GM19099 (cell line): Measurements from ENCODE around the gene SLC11A2.

Experiments
- POLR2A ChIP-seq: IDR thresholded peaks from 3 replicates; pipeline ENCODE4 v1.6.1; 2011; ENCODE audit warnings: low read depth; ENCODE audit not compliant: insufficient read length; ENCODE audit errors: extremely low read depth

The SLC11A2 gene

DNA sequence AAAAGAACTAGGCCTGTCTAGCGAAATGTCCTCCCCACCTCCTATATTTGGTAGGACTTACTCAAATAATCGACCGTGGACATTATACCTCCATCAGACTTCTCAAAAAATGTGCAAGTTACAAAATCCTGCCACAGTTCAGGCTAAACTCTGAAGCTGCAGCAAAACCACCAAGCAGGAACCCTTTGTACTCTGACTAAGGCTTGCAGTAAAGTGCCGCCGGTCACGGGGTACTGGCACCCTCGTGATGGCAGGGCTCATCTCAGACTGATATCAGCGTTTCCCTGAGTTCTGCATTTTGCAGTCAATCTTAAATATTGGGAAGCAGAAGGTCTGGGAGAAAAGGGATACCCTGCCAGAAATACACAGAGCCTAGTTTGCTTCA, 17.1 kb downstream of the SLC11A2 start:
- TF ChIP-seq POLR2A, result no peak

DNA sequence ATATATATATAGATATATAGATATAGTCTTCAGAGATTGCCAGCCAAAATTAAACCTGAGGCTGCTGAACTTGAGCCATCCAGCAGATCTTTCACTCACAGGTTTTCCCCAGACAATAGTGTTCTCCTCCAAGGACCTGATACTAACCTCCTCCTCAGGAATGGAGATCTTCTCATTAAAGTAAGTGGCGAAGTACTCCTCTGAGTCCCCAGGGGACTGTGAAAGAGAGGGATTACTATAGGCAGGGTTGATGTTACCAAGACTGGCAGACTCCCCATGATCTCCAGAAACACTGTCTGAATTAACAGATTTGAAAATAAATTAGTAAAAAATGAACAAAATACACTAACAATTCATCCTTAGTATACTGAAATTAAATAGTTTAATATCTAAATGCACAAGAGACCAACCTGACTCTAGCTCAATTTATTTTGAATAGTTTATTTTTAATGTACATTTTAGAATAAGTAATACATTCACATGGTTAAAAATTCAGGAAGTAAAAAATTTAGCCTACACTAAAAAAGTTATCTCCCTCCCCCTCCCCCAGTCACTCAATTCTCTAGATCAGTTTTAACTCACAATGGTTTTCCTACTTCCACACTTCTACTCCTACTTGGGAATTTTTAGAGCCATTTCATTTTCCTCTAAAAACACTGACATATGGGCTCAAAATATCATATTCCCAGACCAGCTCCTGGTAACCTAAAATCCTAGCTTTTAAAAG, 17.7 kb downstream of the SLC11A2 start:
- no peak for TF ChIP-seq POLR2A

DNA sequence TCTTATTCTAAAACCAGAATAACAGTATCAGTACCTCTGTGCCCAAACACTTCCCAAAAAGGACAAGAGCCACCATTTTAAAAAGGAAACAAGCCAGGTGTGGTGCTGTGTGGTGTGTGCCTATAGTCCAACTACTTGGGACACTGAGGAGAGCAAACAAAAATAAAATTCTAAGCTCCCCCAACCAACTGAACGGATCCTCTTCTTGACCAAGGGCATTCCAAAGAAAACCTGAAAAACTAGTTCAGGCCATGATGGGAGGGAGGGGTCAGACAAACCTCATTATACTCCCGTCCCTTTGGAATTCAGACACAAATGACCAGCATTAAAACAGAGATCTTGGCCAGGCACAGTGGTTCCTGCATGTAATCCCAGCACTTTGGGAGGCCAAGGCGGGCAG, 20.5 kb downstream of the SLC11A2 start:
- TF ChIP-seq POLR2A, result no peak

DNA sequence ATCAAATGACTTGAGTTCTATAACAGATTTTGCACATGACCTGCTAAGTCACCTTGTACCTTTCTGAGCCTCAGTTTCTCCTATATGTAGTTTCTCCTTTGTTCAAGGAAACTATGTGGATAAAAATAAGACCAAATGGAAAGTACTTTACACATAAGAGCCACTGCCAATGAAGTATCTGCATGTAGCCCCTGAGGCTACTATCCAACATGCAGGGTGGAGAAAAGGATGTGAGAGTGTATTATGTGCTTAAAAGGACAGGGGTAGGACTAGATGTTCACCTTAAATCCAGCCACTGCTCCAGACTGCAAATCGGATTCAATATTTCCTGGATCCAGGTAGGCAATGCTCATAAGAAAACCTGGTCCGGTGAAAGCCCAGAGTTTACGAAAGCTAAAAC, 21.2 kb downstream of the SLC11A2 start:
- no peak for TF ChIP-seq POLR2A

DNA sequence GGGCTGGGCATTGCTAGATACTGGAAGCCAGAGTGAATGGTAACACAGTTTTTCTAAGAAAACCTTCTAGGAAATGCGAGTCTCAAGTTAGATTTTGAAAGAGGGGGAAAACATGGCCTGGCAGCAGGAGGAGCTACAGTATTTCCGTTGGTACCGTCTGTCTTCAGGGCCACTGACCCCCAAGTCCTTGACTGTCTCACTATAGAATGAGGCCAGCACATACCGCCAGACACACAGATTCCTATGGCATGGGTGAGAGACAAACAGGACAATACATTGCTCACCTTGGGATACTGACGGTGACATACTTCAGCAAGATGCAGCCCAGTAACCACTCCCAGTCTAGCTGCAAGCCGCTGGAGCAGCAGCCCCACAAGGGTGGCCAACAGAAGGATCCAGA, 21.7 kb downstream of the SLC11A2 start:
- TF ChIP-seq POLR2A, result no peak

DNA sequence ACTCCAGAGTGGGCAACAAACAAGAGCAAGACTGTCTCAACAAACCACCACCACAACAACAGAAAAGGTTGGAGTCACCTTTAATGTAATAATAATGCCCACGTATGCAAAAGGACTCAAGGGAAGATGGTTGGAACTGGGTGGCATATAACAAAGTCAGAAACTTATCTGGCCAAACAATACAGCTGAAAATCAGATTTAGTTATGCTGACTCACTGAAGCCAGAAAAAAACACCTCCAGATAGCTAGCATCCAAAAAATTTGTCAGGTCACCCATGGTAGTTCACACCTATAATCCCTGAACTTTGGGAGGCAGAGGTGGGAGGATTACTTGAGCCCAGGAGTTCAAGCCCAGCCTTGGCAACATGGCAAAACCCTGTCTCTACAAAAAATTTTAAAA, 24.4 kb downstream of the SLC11A2 start:
- no peak for TF ChIP-seq POLR2A

DNA sequence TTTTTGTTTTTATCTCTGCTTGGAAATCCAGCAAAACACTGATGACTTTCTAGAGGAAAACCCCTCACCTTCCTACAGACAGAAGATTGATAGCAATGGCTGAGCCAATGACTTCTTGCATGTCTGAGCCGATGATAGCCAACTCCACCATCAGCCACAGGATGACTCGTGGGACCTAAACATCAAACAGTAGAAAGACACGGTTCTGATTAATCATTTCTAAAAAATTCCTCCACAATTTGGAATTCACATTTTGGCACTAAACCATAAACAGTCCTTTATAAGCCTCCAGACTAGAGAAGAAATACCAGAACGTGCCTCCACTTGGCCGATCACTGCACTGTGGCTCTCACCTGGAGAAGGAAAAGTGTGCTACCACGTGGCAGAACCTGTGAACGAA, 25.9 kb downstream of the SLC11A2 start:
- TF ChIP-seq POLR2A, result no peak

DNA sequence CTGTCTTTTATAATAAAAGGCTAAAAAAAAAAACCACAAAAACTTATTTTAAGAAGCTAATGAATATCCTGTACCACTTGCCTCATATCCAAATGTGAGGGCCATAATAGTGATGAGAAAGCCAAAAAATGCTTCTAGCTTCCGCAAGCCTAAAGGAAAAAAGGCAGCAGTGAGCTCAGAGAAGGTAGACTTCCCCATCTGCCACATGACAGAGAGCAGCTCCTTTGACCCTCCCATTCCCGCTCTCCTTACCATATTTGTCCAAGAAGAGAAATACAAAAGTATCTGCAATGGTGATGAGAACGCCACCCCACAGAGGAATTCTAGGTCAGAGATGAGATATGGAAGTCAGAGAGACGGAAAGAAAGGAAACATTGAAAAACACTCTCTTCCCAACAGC, 27.1 kb downstream of the SLC11A2 start:
- TF ChIP-seq POLR2A, result no peak

DNA sequence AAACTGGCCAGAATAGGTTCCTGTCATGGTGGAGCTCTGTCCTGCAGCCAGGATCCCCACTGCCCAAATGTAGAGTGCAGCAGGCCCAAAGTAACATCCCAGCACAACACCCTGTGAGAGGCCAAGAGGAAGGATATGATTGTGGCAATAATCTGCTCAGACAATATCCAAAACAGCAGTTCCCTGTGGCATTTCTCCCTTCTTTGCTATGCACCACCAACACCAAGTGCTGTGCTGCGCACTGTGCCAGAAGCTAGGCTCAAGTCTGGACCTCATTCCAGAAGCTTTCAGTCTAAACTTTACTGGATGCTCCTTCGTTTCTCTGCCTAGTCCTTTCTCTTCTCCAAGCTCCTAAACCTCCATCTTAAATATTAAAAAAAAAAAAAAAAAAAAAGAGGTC, 33.4 kb downstream of the SLC11A2 start:
- no peak for TF ChIP-seq POLR2A

DNA sequence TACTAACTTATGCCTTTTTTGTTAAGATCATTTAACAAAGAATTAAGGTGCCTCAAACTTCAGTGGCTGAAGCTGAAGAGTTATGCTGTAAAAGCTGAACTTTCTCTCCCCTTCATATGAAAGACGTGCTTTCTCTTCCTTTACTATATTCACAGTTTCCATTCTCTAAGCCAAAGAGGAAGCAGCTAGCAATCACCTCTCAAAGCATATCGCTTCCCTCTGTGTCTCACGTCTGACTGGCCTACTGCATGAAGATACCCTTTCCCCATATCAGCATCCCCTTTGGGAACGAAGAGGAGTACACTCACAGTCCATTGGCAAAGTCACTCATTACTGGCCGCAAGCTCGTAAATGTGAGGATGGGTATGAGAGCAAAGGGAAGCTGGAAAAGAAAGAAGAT, 34.9 kb downstream of the SLC11A2 start:
- no peak for TF ChIP-seq POLR2A

DNA sequence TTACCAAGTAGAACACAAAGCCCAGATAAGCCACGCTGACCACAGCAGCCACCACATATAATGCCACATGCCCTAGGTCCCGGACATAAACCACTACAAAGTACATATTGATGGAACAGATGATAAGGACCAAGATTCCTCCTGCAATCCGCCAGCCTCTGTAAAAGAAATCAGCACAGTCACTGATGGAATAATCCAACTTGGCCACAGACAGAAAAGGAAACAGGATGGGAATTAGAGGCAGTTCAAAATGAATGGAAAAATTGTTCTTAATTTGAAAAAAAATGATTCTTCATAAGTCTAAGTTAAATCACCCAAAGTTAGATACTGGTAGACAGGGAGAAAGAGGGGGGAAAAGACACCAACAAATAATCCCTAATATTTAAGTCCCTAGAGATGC, 35.4 kb downstream of the SLC11A2 start:
- TF ChIP-seq POLR2A, result no peak

DNA sequence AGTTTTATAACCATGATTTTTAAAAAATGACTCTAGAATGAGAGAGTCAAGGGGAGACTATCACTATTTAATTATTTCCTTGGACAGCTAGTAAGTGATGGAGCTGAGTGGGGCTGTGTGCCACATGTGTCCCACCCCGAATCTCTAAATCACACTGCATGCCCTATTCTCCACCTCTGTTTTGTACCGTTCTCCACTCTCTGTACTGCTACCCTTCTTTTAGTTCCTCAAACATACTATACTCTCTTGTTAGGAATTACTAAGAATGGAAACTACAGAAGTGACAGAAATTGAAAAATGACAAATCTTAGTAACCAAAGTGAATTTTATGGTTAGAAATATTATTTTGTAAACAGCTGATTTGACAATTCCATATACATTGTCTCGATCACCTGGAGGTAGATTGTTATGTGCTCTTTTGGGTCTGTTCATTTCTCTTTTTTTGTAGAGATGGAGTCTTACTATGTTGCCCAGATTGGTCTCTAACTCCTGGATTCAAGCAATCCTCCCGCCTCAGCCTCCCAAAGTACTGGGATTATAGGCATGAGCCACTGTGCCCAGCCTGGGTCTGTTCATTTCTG, 35.9 kb downstream of the SLC11A2 start:
- no peak for TF ChIP-seq POLR2A

DNA sequence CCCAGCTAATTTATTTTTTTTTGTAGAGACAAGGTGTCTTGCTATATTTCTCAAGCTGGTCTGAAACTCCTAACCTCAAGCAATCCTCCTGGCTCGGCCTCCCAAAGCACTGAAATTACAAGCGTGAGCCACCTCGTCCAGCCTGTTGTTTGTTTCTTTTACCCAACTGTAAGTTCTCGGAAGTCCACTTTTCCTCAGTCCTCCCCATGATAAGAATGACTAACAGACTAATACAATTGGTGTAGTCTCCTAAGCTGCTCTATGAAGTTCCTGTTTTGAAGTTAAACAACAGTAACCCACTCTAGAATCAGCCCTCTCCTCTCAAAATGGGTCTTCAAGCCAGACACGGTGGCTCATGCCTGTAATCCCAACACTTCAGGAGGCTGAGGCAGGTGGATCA, 37.3 kb downstream of the SLC11A2 start:
- no peak for TF ChIP-seq POLR2A

DNA sequence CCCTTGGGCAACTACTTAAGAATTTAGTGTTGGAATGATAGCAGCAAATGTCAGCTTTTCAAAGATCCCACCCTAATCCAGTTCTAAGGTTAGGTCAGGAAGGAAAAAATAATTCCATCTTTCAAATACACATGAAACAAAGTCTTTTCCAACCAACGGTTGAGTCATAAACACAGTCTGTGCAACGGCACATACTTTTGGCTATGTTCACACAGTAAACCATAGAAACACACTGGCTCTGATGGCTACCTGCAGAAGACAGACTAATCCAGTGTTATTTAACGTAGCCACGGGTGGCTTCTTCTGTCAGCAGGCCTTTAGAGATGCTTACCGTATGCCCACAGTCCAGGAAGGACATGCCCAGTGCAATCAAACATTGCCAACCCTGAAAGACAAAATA, 38.1 kb downstream of the SLC11A2 start:
- TF ChIP-seq POLR2A, result no peak

DNA sequence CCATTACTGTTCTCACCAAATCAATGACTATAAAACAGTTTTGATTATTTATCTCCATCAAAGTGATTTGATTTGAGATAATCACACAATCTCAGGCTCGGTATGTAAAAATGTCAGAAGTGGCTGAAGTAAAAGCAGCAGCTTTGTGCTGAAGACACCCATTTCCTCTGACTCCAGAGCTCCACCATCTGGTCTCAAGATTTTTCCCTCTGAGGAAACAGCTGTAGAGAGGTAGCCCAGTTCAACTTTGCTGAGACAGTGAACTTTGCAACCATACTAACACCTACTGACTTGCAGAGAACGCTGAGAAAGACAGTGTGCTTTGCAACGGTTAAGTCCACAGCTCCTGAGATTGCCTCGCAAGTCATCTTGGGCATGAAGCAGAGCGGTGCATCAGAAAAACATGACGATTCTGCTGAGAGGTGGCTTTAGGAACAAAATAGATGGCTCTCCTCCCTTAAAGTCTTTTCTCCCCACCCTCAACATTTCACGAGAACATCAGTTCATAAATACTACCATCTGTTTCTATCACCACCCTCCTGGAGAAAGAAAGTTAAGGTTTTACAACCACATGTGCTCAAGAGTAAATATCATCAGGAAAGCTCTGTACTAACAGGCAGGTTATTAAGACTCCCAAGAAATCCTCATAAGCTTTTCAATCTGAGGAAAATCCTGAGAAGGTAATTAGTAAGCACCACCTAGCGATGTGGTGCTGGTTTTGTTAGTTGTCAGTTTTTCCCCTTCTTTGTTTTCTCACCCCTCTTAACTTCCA, 39.0 kb downstream of the SLC11A2 start:
- no peak for TF ChIP-seq POLR2A

DNA sequence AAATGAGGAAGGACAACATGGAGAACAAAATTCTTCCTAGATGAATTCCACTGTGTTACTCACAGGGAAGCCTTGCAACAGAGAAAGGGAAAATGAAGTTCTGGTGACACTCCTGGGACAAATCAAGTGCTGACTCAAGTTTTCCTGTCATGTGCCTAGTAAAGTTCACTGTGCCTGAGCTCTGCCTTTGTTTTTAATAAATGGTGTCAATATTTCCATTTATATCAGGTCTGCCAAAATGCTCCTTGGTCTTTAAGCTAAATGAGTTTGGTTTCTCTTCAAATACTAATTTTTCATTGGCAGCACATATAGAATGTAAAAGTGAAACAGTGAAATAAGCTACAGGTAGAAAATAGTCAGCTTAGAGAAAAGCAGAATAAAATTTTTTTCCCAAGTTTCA, 40.9 kb downstream of the SLC11A2 start:
- no peak for TF ChIP-seq POLR2A
